IPS-18c (cell line): ENCODE results near the gene RFT1.
"Not testable (repeated sequence)": the region's sequence is repeated elsewhere in the genome, so short reads cannot be mapped to it uniquely, and the experiment has no call there.

Experiments used
- H3K4me3 ChIP-seq: 2 replicates; pipeline ENCODE4 v1.7.0; 2013; ENCODE audit warnings: low read depth, mild to moderate bottlenecking, low read length, moderate library complexity; ENCODE audit not compliant: insufficient read depth
- H3K9me3 ChIP-seq: one replicate; pipeline ENCODE4 v1.6.1; 2013; ENCODE audit warnings: mild to moderate bottlenecking, low read length, moderate library complexity; ENCODE audit not compliant: control insufficient read depth, insufficient read depth

Gene RFT1

GRCh38 chr3:53153980-53154379 lies 23.7 kb upstream of the RFT1 start:
- H3K9me3 ChIP-seq = no peaks in the 10 kb centered on the region
- no peak overlapping the region for H3K4me3 ChIP-seq

DNA sequence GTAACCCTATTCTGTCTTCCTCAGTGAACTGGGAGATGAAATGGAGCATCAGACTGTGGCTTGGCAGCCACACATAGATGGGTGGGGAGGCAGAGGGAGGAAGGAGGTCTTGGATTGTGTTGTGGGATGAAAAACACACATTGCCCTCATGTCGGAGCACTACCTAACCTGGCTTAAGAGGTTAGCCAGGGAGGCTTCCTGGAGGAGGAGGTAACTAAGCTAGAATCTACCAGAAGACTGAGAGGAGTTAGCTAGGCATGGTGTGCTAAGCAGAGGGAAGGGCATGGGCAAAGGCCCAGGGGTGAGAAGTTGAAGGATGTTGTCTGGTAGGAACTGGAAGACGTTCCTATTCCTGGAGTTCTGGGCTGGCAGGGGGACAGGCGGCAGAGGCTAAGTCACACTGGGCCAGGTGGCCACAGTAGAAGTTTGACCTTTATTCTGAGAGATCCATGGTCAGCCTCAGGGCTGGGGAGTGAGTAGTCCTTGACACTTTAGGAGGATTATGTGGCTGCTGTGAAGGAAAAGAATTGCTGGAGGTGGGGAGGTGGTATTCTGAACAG lies 23.1 kb upstream of the RFT1 start:
- Histone ChIP-seq H3K4me3 (no peak overlapping the region), H3K9me3 (no peaks in the 10 kb centered on the region)

DNA sequence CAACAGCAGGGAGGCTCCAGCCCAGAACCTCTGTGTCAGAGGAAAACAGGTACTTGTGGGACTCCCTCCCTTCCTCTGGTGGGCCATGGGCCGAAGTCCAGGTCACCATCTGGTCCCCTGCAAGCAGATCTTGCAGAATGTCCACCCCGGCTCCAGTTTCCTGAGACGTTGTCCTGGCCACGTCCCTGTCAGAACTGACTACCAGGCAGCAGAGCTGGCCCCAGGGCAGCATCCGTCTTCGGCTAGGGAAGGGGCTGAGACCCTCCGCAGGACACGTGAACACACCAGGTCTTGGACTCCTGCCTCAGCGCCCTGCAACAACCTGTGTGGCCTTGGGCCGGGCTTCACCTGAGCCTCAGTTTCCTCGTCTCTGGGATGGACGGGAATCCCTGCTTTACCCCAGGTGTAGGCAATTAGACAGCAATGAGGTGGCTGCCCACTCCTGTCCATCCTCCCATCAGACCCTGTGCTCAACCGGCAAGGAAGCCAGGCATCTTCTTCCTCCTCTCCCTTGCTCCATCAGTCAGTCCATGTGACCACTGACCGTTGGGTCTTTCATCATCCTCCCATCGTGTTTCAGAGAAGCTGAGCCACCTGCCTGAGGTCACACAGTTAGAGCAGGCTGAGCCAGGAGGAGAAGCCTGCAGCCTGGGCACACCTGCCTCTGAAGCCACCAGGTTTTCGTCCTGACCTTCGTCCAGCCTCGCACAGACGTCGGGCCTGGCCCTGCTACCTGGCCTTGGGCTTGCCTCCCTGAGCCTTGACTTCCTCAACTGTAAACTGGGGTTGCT lies 21.8 kb upstream of the RFT1 start:
- no peaks in the 10 kb centered on the region for H3K9me3 ChIP-seq
- H3K4me3 ChIP-seq = no peak overlapping the region

DNA sequence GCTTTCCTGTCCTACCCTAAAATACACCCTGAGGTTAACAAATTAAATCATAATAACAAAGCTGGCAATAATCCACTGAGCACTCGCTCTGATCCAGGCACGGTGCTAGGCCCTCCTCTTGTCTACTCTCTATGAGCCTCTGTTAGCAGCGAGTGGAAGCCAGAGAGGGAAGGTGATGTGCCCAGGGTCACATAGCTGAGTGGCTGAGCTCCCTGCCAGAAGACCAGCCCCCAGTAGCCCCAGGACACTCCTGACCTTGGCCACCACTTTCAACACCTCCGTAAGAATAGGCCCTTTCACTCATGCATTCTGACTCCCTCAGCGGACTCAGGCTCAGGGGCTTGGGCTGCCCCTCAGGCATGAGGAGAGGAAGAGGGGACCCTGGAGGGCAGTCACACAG lies 21.2 kb upstream of the RFT1 start:
- Histone ChIP-seq H3K4me3 (no peak overlapping the region), H3K9me3 (no peaks in the 10 kb centered on the region)

DNA sequence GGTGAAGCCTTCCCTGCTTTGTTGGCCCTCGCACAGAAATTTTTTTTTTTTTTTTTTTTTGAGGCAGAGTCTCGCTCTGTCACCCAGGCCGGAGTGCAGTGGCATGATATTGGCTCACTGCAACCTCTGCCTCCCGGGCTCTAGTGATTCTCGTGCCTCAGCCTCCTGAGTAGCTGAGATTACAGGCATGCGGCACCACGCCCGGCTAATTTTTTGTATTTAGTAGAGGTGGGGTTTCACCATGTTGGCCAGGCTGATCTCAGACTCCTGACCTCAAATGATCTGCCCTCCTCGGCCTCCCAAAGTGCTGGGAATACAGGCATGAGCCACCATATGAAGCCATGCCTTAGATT lies 20.8 kb upstream of the RFT1 start:
- H3K4me3 ChIP-seq, H3K9me3 ChIP-seq: not testable (repeated sequence)

GRCh38 chr3:53150247-53151085 lies 20.2 kb upstream of the RFT1 start:
- Histone ChIP-seq H3K4me3 (no peak overlapping the region), H3K9me3 (no peaks in the 10 kb centered on the region)

DNA sequence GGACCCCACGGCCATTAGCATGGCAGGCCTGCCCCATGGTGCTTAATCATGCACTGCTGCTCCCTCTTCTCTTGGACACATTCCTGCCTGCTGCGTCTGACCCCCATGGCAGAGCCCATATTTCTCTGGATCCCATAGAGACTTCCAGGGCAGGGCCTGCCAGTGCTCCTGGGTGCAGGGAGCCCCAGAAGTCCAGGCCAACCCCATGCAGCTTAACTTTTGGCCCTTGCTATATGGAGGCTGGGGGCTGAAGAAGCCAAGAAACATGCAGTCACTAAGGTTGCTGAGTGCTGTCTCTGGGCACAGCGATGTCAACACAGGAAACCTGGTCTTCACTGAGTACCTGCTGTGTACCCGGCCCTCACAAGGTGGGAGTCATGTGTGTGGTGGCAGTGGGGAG lies 19.5 kb upstream of the RFT1 start:
- no peak overlapping the region for H3K4me3 ChIP-seq
- H3K9me3 ChIP-seq = no peaks in the 10 kb centered on the region

- no peaks in the 10 kb centered on the region for H3K9me3 ChIP-seq
- H3K4me3 ChIP-seq = no peak overlapping the region
These were observed 18.9 kb upstream of the RFT1 start for GRCh38 chr3:53149006-53149690.

DNA sequence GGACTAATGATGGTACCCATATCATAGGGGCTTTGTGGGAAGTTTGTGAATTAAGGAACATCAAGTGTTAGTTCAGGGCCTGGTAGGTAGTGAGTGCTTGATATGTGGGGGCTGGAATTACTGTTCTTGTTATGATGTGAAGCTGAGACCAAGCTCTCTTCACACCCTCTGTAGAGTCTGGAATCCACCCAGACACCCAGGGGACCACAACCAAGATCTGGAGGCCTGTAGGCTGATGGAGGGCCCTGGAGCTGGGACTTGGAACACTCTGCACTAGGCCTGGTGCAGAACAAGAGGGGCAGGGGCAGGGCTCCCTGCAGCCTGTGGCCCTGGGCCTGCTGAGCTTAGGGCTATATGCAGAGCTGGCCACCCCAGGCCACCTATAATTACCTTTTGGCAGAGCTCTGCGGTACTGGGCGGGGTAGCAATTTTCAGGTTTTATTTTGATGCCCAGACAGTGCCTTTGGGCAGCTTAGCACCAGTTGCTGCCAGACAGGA lies 17.7 kb upstream of the RFT1 start:
- Histone ChIP-seq H3K4me3 (no peak overlapping the region), H3K9me3 (no peaks in the 10 kb centered on the region)

- Histone ChIP-seq H3K9me3 (no peaks in the 10 kb centered on the region), H3K4me3 (no peak overlapping the region)
These were observed 17.1 kb upstream of the RFT1 start for GRCh38 chr3:53147151-53147902.

DNA sequence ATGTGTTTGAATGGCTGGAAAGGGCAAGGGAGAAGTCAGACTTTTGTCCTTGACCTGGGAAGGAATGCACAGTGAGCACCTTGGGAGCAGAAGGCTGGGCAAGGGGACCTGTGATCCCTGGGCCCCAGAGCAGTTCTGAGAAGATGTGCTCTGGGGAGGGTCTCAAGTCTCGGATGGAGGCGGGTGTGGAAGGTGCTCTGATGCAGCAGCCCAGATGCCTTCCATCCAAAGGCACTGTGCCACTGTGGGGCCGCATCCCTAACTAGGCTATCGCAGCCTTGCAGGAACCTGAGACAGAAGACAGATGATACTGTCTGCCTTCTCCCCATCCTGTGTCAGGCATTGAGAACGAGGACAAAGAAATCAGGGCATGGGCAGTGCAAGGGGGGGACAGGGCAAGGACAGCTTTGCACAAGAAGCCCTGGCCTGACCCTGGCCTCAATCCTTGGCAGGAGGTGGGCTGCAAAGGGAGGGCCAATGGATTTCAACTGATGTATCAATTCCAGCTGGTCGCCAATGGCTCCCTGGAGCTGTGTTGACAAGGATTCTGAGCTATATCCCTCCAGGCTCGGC lies 16.2 kb upstream of the RFT1 start:
- H3K4me3 ChIP-seq = no peak overlapping the region
- no peaks in the 10 kb centered on the region for H3K9me3 ChIP-seq

DNA sequence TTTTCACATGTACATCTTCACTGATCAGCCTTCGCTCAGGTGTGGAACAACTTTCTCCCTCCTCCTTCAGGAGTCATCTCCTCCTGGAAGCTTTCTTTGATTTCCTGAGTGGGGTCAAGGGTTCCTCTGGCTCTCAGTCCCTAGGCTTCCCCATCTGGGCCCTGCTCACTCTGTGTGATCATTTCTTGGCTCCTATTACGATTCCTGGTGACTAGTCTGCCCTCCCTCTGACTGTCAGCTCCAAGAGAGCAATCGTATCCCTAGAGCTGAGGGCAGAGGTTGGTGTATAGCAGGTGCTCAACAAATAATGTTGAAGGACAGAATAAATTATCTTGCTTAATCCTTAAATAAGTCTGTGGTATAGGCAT lies 15.5 kb upstream of the RFT1 start:
- no peak overlapping the region for H3K4me3 ChIP-seq
- H3K9me3 ChIP-seq = no peaks in the 10 kb centered on the region

DNA sequence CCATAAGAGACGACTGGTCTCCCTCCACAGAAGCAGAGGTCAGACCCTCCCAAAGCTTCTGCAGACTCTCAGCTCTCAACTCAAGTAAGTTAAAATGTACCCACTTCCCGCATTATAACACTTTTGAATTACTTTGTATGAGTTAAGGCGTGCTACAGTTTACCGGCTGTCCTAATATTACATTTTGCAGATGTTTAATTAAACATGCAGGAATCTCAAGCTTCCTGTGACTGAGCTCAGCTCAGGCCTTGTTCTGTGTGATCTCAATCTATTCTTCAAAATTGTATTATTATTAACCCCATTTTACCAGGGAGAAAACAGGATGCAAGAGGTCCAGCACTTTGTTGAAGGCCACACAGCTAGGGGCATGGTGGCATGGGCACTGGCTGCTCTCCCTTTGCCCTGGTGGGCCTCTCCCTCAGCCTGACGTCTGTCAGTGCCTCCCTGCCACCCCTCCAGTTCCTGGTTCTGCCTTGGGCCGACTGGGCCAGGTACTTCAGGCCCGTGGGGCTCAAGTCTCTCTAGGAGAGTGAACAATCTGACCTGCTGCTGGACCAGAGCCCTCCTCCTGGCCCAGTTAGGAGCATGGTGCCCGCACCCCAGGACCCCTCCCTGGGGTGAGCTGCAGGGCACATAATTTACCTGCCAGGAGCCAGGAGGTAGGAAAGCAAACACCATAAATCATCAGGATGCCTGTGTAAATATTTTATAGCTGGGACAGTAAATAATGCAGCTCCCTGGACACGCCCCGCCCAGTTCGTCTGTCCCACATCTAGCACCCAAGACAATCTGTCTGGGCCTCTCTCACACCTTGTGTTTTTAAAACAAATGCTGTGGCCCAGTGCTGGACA lies 14.9 kb upstream of the RFT1 start:
- no peak overlapping the region for H3K4me3 ChIP-seq
- no peaks in the 10 kb centered on the region for H3K9me3 ChIP-seq

DNA sequence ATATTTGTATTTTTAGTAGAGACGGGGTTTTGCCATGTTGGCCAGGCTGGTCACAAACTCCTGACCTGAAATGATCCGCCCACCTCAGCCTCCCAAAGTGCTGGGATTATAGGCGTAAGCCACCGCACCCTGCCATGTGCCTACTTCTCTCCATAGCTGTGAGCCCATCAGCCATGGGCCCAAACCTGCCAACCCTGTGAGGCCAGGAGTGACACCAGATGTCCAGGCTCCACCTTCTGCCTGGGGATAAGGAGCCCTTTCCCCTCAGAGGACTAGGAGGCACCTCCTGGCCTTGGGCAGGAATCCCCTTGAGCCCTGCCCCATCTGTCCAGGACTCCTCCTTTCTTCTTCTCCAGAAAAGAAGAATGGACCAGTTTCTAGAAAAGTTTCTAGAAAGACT lies 14.2 kb upstream of the RFT1 start:
- no peaks in the 10 kb centered on the region for H3K9me3 ChIP-seq

GRCh38 chr3:53142986-53143385 lies 12.8 kb upstream of the RFT1 start:
- Histone ChIP-seq H3K9me3 (no peaks in the 10 kb centered on the region), H3K4me3 (no peak overlapping the region)

More for the DNA sequence above, 14.2 kb upstream of the RFT1 start:
- no peak overlapping the region for H3K4me3 ChIP-seq
